Neural cell (in vitro differentiated cells): ENCODE results near the gene ZNF600.

Experiments
- CTCF ChIP-seq: fragments of 450-650 bp; IDR thresholded peaks from 2 replicates; pipeline ENCODE4 v1.5.1; 2014; ENCODE audit warnings: antibody characterized with exemption, mild to moderate bottlenecking, moderate library complexity; ENCODE audit not compliant: poor library complexity, severe bottlenecking
- MXI1 ChIP-seq: fragments of 450-650 bp; conservative IDR thresholded peaks from 2 replicates; pipeline ENCODE4 v1.6.1; 2014; ENCODE audit warnings: antibody characterized with exemption, mild to moderate bottlenecking; ENCODE audit not compliant: poor library complexity, severe bottlenecking
- POLR2AphosphoS5 ChIP-seq: IDR thresholded peaks from 2 replicates; pipeline ENCODE4 v1.6.1; 2012
- RAD21 ChIP-seq: fragments of 450-650 bp; conservative IDR thresholded peaks from 2 replicates; pipeline ENCODE4 v1.6.1; 2014; ENCODE audit warnings: antibody characterized with exemption, mild to moderate bottlenecking, moderate library complexity
- SMC3 ChIP-seq: fragments of 450-650 bp; conservative IDR thresholded peaks from 2 replicates; pipeline ENCODE4 v1.6.1; 2014; ENCODE audit warnings: antibody characterized with exemption, mild to moderate bottlenecking, moderate library complexity; ENCODE audit not compliant: poor library complexity

GRCh38 chr19:52741951-52742485, 44.6 kb downstream of the ZNF600 start:
- no peak for TF ChIP-seq POLR2AphosphoS5
- TF ChIP-seq RAD21: no peak
- no peak for TF ChIP-seq CTCF
- TF ChIP-seq MXI1: no peak
- TF ChIP-seq SMC3: no peak
